PC-3 (cell line): ENCODE data around the gene GET3. TPM values are rescaled to one million over a fixed set of nuclear protein-coding genes. Genes with fewer than 3 reads are reported as not detected.
A peak's percentile ranks its signal among the peaks of the same experiment; 100 is the strongest.

Source experiments
- ATAC-seq: fragments of 200-7000 bp; cut with Tn5 transposase; 2 replicates; pipeline ENCODE4 v1.9.1; 2020; ENCODE audit warnings: mild to moderate bottlenecking, moderate library complexity
- BruUV-seq: library from RNA; stranded (reverse); fragments of 400-500 nt; replicated peaks from 2 replicates; lab custom pipeline; 2021; lab: Mats Ljungman, UMichigan
- CTCF ChIA-PET: fragments of 300-600 bp; sonication (Branson Sonifier 250); formaldehyde crosslinking; loops from one replicate; lab custom pipeline; 2022; ENCODE audit warnings: antibody characterized with exemption; lab: Charles Lee
- POLR2A ChIA-PET: fragments of 300-600 bp; sonication (Branson Sonifier 250); formaldehyde crosslinking; loops from one replicate; lab custom pipeline; 2022; ENCODE audit warnings: antibody characterized with exemption; ENCODE audit not compliant: unreplicated experiment; lab: Charles Lee
- DNase-seq: peaks from one replicate; pipeline ENCODE4 v3.0.0-alpha.2; 2015
- H2AFZ ChIP-seq: fragments of 300-600 bp; sonication (generic); 2 replicates; pipeline ENCODE4 v1.6.0; 2016; ENCODE audit warnings: antibody characterized with exemption, low read length
- H3F3A ChIP-seq: fragments of 300-600 bp; sonication (generic); one replicate; pipeline ENCODE4 v1.6.0; 2017; ENCODE audit warnings: antibody characterized with exemption, low read length, control low read depth, mild to moderate bottlenecking; ENCODE audit not compliant: unreplicated experiment
- H3K27ac ChIP-seq: fragments of 300-600 bp; sonication (generic); 2 replicates; pipeline ENCODE4 v1.5.1; 2016; ENCODE audit warnings: mild to moderate bottlenecking, low read length
- H3K27me3 ChIP-seq: fragments of 300-600 bp; sonication (generic); 2 replicates; pipeline ENCODE4 v1.6.1; 2016; ENCODE audit warnings: low read length, mixed read lengths
- H3K36me3 ChIP-seq: fragments of 300-600 bp; sonication (generic); 2 replicates; pipeline ENCODE4 v1.6.1; 2016; ENCODE audit warnings: low read depth, mixed run types, low read length, mixed read lengths
- H3K4me1 ChIP-seq: fragments of 300-600 bp; sonication (generic); 2 replicates; pipeline ENCODE4 v1.5.1; 2016; ENCODE audit warnings: low read length; ENCODE audit not compliant: insufficient read depth
- H3K4me2 ChIP-seq: fragments of 300-600 bp; sonication (generic); 2 replicates; pipeline ENCODE4 v1.6.0; 2016; ENCODE audit warnings: low read length
- H3K4me3 ChIP-seq: fragments of 300-600 bp; sonication (generic); 2 replicates; pipeline ENCODE4 v1.5.1; 2016; ENCODE audit warnings: mild to moderate bottlenecking, low read length, mixed read lengths
- H3K79me2 ChIP-seq: fragments of 300-600 bp; sonication (generic); 2 replicates; pipeline ENCODE4 v1.6.1; 2017; ENCODE audit warnings: low read length, mixed read lengths
- H3K9ac ChIP-seq: fragments of 300-600 bp; sonication (generic); 2 replicates; pipeline ENCODE4 v1.6.0; 2016; ENCODE audit warnings: mild to moderate bottlenecking, low read length
- H3K9me2 ChIP-seq: fragments of 300-600 bp; sonication (generic); replicated peaks from 2 replicates; pipeline ENCODE4 v1.6.1; 2016; ENCODE audit warnings: mixed run types, low read length, mixed read lengths
- H3K9me3 ChIP-seq: fragments of 300-600 bp; sonication (generic); 2 replicates; pipeline ENCODE4 v1.6.1; 2016; ENCODE audit warnings: low read length, mixed read lengths
- H4K20me1 ChIP-seq: fragments of 300-600 bp; sonication (generic); 2 replicates; pipeline ENCODE4 v1.6.1; 2016; ENCODE audit warnings: low read length, mixed read lengths
- EZH2 ChIP-seq: fragments of 300-600 bp; sonication (generic); IDR thresholded peaks from one replicate; pipeline ENCODE4 v1.6.1; 2017; ENCODE audit warnings: antibody characterized with exemption, mild to moderate bottlenecking, low read length; ENCODE audit not compliant: unreplicated experiment
- EZH2phosphoT487 ChIP-seq: fragments of 300-600 bp; sonication (generic); IDR thresholded peaks from 2 replicates; pipeline ENCODE4 v1.6.1; 2018; ENCODE audit warnings: mild to moderate bottlenecking, antibody characterized with exemption, low read length, borderline replicate concordance
- intact Hi-C: fragments of 100-400 bp; cut with micrococcal nuclease; formaldehyde crosslinking; loops from 2 replicates; pipeline ENCODE4 v1.9.0; 2023
- total RNA-seq: library from RNA; depleted of rRNA; stranded (reverse); fragments of >200 nt; gene quantifications from 2 replicates; pipeline ENCODE4 v1.2.3, GENCODE V29; 2014
- TF ChIP-seq, protein P1 (sequence below): fragments of 300-600 bp; sonication (generic); conservative IDR thresholded peaks from 2 replicates; pipeline ENCODE4 v1.5.1; 2017; ENCODE audit warnings: antibody characterized with exemption, low read depth, mild to moderate bottlenecking, low read length

The GET3 gene
- total RNA-seq, 1 experiment from 2014 or later, result 264 TPM

DNA sequence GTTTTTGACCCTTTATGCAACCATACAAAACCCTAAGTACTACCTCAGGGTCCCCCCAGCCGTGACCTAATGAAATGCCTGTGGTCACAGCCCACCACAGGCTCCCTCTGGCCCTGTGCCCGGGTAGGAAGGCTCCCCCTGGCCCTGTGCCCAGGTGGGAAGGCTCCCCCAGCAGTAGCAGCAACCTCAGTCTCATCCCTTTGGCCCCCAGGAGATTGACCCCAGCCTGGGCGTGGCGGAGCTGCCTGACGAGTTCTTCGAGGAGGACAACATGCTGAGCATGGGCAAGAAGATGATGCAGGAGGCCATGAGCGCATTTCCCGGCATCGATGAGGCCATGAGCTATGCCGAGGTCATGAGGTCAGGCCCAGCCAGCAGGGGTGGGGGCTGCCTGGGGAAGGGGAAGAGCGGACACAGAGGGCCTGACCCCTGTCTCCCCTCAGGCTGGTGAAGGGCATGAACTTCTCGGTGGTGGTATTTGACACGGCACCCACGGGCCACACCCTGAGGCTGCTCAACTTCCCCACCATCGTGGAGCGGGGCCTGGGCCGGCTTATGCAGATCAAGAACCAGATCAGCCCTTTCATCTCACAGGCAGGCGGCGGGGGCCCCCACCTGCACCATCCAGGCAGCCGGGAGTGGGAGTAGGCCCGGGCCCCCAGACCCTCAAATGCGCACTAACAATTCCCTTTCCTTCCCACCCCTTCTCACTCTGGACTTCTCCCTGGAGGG is 8.0 kb downstream of the GET3 start:
- H3K9me3 ChIP-seq, result no peaks in the 10 kb centered on the region
- no peak overlapping the region for H3K4me3 ChIP-seq
- no peak for DNase-seq
- H3K9ac ChIP-seq, result no peak overlapping the region
- H3K9me2 ChIP-seq, result no peaks in the 10 kb centered on the region
- H3K4me2 ChIP-seq, result no peak overlapping the region
- no peaks in the 10 kb centered on the region for H3K27me3 ChIP-seq
- no TSS peak for BruUV-seq
- H4K20me1 ChIP-seq, result no peaks in the 10 kb centered on the region
- CTCF ChIA-PET, result no interaction called here
- TF ChIP-seq EZH2, result no peak
- no peak for TF ChIP-seq EZH2phosphoT487
- TF ChIP-seq, protein P1, sequence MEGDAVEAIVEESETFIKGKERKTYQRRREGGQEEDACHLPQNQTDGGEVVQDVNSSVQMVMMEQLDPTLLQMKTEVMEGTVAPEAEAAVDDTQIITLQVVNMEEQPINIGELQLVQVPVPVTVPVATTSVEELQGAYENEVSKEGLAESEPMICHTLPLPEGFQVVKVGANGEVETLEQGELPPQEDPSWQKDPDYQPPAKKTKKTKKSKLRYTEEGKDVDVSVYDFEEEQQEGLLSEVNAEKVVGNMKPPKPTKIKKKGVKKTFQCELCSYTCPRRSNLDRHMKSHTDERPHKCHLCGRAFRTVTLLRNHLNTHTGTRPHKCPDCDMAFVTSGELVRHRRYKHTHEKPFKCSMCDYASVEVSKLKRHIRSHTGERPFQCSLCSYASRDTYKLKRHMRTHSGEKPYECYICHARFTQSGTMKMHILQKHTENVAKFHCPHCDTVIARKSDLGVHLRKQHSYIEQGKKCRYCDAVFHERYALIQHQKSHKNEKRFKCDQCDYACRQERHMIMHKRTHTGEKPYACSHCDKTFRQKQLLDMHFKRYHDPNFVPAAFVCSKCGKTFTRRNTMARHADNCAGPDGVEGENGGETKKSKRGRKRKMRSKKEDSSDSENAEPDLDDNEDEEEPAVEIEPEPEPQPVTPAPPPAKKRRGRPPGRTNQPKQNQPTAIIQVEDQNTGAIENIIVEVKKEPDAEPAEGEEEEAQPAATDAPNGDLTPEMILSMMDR, result no peak
- intact Hi-C loops, result no loop called here
- H3K27ac ChIP-seq, result no peak overlapping the region
- peaks cover 41% of the 10 kb centered on the region for H3K36me3 ChIP-seq
- no peaks in the 10 kb centered on the region for H3K79me2 ChIP-seq
- H3F3A ChIP-seq, result no peaks in the 10 kb centered on the region
- H3K4me1 ChIP-seq, result peaks cover 9% of the 10 kb centered on the region
- no peak overlapping the region for H2AFZ ChIP-seq
- POLR2A ChIA-PET, result no interaction called here
- ATAC-seq, result no peak

DNA sequence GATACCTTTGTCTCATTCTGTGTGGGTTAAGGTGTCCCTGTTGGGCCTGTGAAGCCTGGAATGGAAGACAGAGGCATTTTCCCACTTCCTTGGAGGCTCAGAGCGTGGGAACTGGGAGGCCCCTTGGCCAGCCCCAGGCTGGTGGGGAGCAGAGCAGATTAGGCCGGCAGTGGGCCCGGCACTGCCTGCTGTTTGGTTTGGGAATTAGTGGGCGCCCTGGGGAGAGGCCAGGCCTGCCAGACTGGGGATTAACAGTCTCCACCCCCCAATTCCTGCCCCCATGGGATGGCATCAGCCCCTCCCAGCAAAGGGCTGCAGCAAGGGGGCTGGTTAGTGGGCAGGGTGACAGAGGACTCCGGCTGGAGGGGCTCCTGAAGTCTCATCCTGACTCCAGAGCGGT is 11.2 kb downstream of the GET3 start:
- ChIA-PET CTCF (no interaction called here), POLR2A (no interaction called here)
- Histone ChIP-seq H3K4me2 (no peak overlapping the region), H3K27ac (no peak overlapping the region), H3K36me3 (peaks cover 37% of the 10 kb centered on the region), H3F3A (no peaks in the 10 kb centered on the region), H3K27me3 (peaks cover 11% of the 10 kb centered on the region), H2AFZ (no peak overlapping the region), H3K4me3 (no peak overlapping the region), H3K9me2 (no peaks in the 10 kb centered on the region), H3K9ac (no peak overlapping the region), H4K20me1 (no peaks in the 10 kb centered on the region), H3K4me1 (peaks cover 12% of the 10 kb centered on the region), H3K79me2 (no peaks in the 10 kb centered on the region), H3K9me3 (no peaks in the 10 kb centered on the region)
- no peak for DNase-seq
- BruUV-seq, result no TSS peak
- TF ChIP-seq, protein P1, result no peak
- no peak for TF ChIP-seq EZH2phosphoT487
- ATAC-seq, result no peak
- intact Hi-C loops, result no loop called here

DNA sequence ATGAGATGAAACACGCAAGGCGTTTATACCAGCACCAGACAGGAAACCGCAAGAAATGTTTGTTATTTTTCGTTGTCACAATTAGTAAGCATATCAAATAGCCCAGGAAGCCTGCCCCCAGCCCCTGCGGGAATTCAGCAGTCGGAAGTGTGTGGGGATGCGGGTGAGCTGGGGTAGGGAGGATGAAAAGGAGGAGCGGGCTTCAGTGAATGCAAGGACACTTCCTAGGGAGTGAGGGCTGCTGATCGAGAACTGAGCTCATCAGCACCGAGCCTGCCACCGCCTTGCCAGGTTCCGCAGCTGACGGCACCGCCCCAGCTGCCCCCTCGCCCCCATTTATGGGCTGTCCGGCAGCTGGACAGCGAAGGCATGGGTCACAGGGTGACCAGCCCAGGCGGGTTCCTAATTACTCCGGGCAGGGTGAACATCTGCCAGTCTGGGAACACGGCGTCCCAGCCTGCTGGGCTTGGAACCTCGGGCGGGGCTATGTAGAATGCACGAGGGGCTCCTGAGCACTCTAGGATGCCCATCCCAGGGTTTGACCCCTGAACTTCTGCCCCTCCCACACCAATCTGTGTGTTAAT is 12.7 kb downstream of the GET3 start:
- peak overlapping the region; percentile 43 for H2AFZ ChIP-seq
- H3K27me3 ChIP-seq, result peaks cover 11% of the 10 kb centered on the region
- no peak for TF ChIP-seq EZH2
- TF ChIP-seq EZH2phosphoT487, result no peak
- TF ChIP-seq, protein P1, result no peak
- H3F3A ChIP-seq, result no peaks in the 10 kb centered on the region
- peak overlapping the region; percentile 78 for H3K4me2 ChIP-seq
- no peaks in the 10 kb centered on the region for H3K79me2 ChIP-seq
- DNase-seq, result peak; percentile 64
- H4K20me1 ChIP-seq, result no peaks in the 10 kb centered on the region
- no TSS peak for BruUV-seq
- peaks cover 12% of the 10 kb centered on the region for H3K4me1 ChIP-seq
- POLR2A ChIA-PET, result interaction anchor here (0.6 kb wide), 1 partner anchor 27 kb away, joined by 3 read pairs; no protein-coding TSS in a partner anchor
- H3K9me3 ChIP-seq, result no peaks in the 10 kb centered on the region
- peak; percentile 64 for ATAC-seq
- H3K36me3 ChIP-seq, result peaks cover 30% of the 10 kb centered on the region
- peak overlapping the region; percentile 48 for H3K4me3 ChIP-seq
- H3K9me2 ChIP-seq, result no peaks in the 10 kb centered on the region
- intact Hi-C loops, result no loop called here
- CTCF ChIA-PET, result interaction anchor here (1.0 kb wide), 1 partner anchor 10 kb away, joined by 4 read pairs; no protein-coding TSS in a partner anchor
- H3K9ac ChIP-seq, result no peak overlapping the region
- no peak overlapping the region for H3K27ac ChIP-seq
